ENCODE results near the gene IRF7.
"Not testable (repeated sequence)": the region's sequence is repeated elsewhere in the genome, so short reads cannot be mapped to it uniquely, and the experiment has no call there.

The IRF7 gene

GRCh38 chr11:615504-616319 is at the start of gene IRF7:
TSS of gene IRF7 (minus strand) at chr11:615950. CDS start at chr11:615364, 586 bp downstream.
- peak; percentile 65 for DNase-seq

- no peak for DNase-seq
These were observed 49.4 kb upstream of the IRF7 start for GRCh38 chr11:665062-665703.

GRCh38 chr11:662689-663274 is 47.0 kb upstream of the IRF7 start:
- no peak for DNase-seq

GRCh38 chr11:660681-661444 is 45.1 kb upstream of the IRF7 start:
- DNase-seq: no peak

- DNase-seq: no peak
These were observed 44.5 kb upstream of the IRF7 start for GRCh38 chr11:660281-660680.

- DNase-seq: no peak
These were observed 43.9 kb upstream of the IRF7 start for GRCh38 chr11:659532-660085.

GRCh38 chr11:657691-658126 is 42.0 kb upstream of the IRF7 start:
- no peak for DNase-seq

- no peak for DNase-seq
These were observed 41.1 kb upstream of the IRF7 start for GRCh38 chr11:656866-657265.

- no peak for DNase-seq
These were observed 40.7 kb upstream of the IRF7 start for GRCh38 chr11:656426-656825.

GRCh38 chr11:655036-655726 is 39.4 kb upstream of the IRF7 start:
- no peak for DNase-seq

GRCh38 chr11:654444-654843 is 38.7 kb upstream of the IRF7 start:
- DNase-seq: not testable (repeated sequence)

- no peak for DNase-seq
These were observed 38.1 kb upstream of the IRF7 start for GRCh38 chr11:653837-654236.

GRCh38 chr11:653136-653535 is 37.4 kb upstream of the IRF7 start:
- DNase-seq: not testable (repeated sequence)

- no peak for DNase-seq
These were observed 34.7 kb upstream of the IRF7 start for GRCh38 chr11:650482-650881.

GRCh38 chr11:647672-648158 is 32.0 kb upstream of the IRF7 start:
- not testable (repeated sequence) for DNase-seq

- DNase-seq: no peak
These were observed 30.5 kb upstream of the IRF7 start for GRCh38 chr11:646214-646613.

- DNase-seq: no peak
These were observed 29.8 kb upstream of the IRF7 start for GRCh38 chr11:645536-645935.

- no peak for DNase-seq
These were observed 28.3 kb upstream of the IRF7 start for GRCh38 chr11:643849-644738.

GRCh38 chr11:643366-643765 is 27.6 kb upstream of the IRF7 start:
- no peak for DNase-seq

GRCh38 chr11:641806-642370 is 26.1 kb upstream of the IRF7 start:
- no peak for DNase-seq
